Activated CD8-positive, alpha-beta memory T cell treated with anti-CD3 and anti-CD28 coated beads, Interleukin-2, amount 10 ng/mL, durations not matched to agents 7 days and 5 days (primary cell): ENCODE data around the gene WFDC13. TPM values are rescaled to one million over a fixed set of nuclear protein-coding genes. Genes with fewer than 3 reads are reported as not detected.
"Not testable (repeated sequence)": the region's sequence is repeated elsewhere in the genome, so short reads cannot be mapped to it uniquely, and the experiment has no call there.

Source experiments
- ATAC-seq: fragments of 150-1000 bp; cut with Tn5 transposase; one replicate; pipeline ENCODE4 v1.10.0; 2021; ENCODE audit warnings: moderate library complexity
- CTCF ChIA-PET: fragments of 350-600 bp; sonication (Branson Sonifier 250); formaldehyde crosslinking; loops from one replicate; lab custom pipeline; 2021; ENCODE audit warnings: antibody characterized with exemption; lab: Charles Lee
- DNase-seq: peaks from one replicate; pipeline ENCODE4 v3.0.0-alpha.2; 2020
- H3K27ac Mint-ChIP-seq: one replicate; pipeline ENCODE4 v1.8.0; 2021; ENCODE audit warnings: mild to moderate bottlenecking, mixed read lengths
- H3K27me3 Mint-ChIP-seq: one replicate; pipeline ENCODE4 v1.8.0; 2021; ENCODE audit warnings: mixed read lengths
- H3K36me3 Mint-ChIP-seq: one replicate; pipeline ENCODE4 v1.8.0; 2021; ENCODE audit warnings: mild to moderate bottlenecking, mixed read lengths
- H3K4me1 Mint-ChIP-seq: one replicate; pipeline ENCODE4 v1.8.0; 2021; ENCODE audit warnings: mixed read lengths
- H3K4me3 Mint-ChIP-seq: one replicate; pipeline ENCODE4 v1.8.0; 2021; ENCODE audit warnings: mild to moderate bottlenecking, moderate library complexity, mixed read lengths
- H3K9me3 Mint-ChIP-seq: one replicate; pipeline ENCODE4 v1.8.0; 2022; ENCODE audit warnings: low read depth, mixed read lengths
- total RNA-seq, 2 experiments: library from RNA; stranded (reverse); gene quantifications; one replicate each; pipeline ENCODE4 v1.2.3, GENCODE V29; 2021

The WFDC13 gene, protein sequence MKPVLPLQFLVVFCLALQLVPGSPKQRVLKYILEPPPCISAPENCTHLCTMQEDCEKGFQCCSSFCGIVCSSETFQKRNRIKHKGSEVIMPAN
- not detected for total RNA-seq

DNA sequence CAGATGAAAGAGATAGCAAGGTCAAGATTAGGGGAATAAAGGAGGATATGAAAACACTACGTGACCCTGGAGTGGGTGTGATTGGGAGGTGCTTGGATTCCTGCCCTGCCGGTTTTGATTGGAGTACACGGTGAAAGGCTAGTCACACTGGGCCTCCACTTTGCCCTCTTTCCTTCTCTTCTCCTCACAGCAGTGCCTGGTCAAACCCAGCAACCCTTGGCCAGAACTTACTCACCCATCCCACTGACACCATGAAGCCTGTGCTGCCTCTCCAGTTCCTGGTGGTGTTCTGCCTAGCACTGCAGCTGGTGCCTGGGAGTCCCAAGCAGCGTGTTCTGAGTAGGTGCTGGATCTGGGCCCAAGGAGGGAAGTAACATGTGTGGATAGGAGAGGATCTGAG is at the start of gene WFDC13:
Gene WFDC13, plus strand, starts transcription at position 166 of the 400 bp plus-strand sequence. Its CDS starts 86 bp downstream, at position 252.
- H3K4me1 Mint-ChIP-seq = no peaks in the 10 kb centered on the region
- H3K4me3 Mint-ChIP-seq = no peak within 1 kb of the TSS
- ATAC-seq (no peak), DNase-seq (no peak)
- CTCF ChIA-PET = no interaction called here
- no peaks in the 10 kb centered on the region for H3K36me3 Mint-ChIP-seq
- H3K27ac Mint-ChIP-seq = no peak within 1 kb of the TSS
- no peaks in the 10 kb centered on the region for H3K9me3 Mint-ChIP-seq
- peaks cover 23% of the 10 kb centered on the region for H3K27me3 Mint-ChIP-seq

DNA sequence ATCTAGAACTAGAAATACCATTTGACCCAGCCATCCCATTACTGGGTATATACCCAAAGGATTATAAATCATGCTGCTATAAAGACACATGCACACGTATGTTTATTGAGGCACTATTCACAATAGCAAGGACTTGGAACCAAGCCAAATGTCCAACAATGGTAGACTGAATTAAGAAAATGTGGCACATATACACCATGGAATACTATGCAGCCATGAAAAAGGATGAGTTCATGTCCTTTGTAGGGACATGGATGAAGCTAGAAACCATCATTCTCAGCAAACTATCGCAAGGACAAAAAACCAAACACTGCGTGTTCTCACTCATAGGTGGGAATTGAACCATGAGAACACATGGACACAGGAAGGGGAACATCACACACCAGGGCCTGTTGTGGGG is 44.8 kb upstream of the WFDC13 start:
- H3K27me3 Mint-ChIP-seq, H3K36me3 Mint-ChIP-seq, H3K9me3 Mint-ChIP-seq: not testable (repeated sequence)

DNA sequence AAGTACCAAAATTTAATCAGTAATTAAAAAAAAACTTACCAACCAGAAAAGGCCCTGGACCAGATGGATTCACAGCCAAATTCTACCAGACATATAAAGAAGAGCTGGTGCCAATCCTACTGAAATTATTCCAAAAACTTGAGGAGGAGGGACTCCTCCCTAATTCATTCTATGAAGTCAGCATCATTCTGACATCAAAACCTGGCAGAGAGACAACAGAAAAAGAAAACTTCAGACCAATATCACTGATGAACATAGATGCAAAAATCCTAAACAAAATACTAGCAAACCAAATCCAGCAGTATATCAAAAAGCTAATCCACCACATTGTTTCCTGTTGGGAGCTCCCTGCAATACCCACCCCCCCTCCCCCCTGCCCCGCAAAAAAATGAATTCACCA is 31.7 kb upstream of the WFDC13 start, which contains the start of gene WFDC11:
Gene WFDC11, minus strand, starts transcription at position 101 of the 400 bp plus-strand sequence. CDS start 19,639 bp downstream, outside the sequence.
- H3K36me3 Mint-ChIP-seq = no peaks in the 10 kb centered on the region
- H3K9me3 Mint-ChIP-seq = no peaks in the 10 kb centered on the region
- ATAC-seq (no peak), DNase-seq (no peak)
- H3K27ac Mint-ChIP-seq = no peak within 1 kb of the TSS
- peaks cover 32% of the 10 kb centered on the region for H3K27me3 Mint-ChIP-seq
- H3K4me1 Mint-ChIP-seq = no peaks in the 10 kb centered on the region
- H3K4me3 Mint-ChIP-seq = no peak within 1 kb of the TSS
- CTCF ChIA-PET = no interaction called here

More for the DNA sequence above, 44.8 kb upstream of the WFDC13 start:
- H3K4me3 Mint-ChIP-seq, CTCF ChIA-PET, ATAC-seq, DNase-seq, H3K4me1 Mint-ChIP-seq, H3K27ac Mint-ChIP-seq: not testable (repeated sequence)

DNA sequence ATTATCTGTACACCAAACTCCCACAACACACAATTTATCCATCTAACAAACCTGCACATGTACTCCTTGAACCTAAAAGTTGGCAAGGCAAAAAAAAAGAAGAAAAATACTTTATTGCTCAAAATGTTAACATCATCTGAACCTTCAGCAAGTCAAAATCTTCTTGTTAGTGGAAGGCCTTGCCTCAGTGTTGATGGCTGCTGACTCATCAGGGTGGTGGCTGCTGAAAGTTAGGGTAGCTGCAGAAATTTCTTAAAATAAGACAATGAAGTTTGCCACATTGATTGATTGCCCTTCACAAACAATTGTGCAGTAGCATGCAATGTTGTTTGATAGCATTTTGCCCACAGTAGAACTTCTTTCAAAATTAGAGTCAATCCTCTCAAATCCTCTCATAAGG is 29.1 kb upstream of the WFDC13 start:
- H3K9me3 Mint-ChIP-seq = no peaks in the 10 kb centered on the region
- H3K27ac Mint-ChIP-seq = no peak overlapping the region
- H3K4me1 Mint-ChIP-seq = no peaks in the 10 kb centered on the region
- peaks cover 44% of the 10 kb centered on the region for H3K27me3 Mint-ChIP-seq
- CTCF ChIA-PET = no interaction called here
- ATAC-seq = no peak
- no peak for DNase-seq
- H3K36me3 Mint-ChIP-seq = no peaks in the 10 kb centered on the region
- no peak overlapping the region for H3K4me3 Mint-ChIP-seq

DNA sequence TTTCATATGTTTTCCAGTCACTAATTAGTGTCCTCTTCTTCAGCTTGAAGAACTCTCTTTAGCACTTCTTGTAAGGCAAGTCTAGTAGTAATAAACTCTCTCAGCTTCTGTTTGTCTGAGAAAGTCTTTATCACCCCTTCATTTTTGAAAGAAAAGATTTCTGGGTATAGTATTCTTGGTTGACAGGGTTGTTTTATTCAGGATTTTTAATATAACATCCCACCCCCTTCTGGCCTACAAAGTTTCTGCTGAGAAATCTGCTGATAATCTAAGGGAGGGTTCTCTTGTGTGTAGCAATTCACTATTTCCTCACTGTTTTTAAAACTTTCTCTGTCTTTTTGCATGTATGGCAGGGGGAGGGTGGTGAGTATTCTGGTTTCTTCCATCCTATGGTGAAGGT is 22.2 kb upstream of the WFDC13 start:
- peaks cover 16% of the 10 kb centered on the region for H3K27me3 Mint-ChIP-seq
- H3K4me1 Mint-ChIP-seq = peaks cover 2% of the 10 kb centered on the region
- DNase-seq (no peak), ATAC-seq (no peak)
- no peaks in the 10 kb centered on the region for H3K36me3 Mint-ChIP-seq
- H3K27ac Mint-ChIP-seq = no peak overlapping the region
- CTCF ChIA-PET = no interaction called here
- H3K4me3 Mint-ChIP-seq = no peak overlapping the region
- H3K9me3 Mint-ChIP-seq = peaks cover 6% of the 10 kb centered on the region

DNA sequence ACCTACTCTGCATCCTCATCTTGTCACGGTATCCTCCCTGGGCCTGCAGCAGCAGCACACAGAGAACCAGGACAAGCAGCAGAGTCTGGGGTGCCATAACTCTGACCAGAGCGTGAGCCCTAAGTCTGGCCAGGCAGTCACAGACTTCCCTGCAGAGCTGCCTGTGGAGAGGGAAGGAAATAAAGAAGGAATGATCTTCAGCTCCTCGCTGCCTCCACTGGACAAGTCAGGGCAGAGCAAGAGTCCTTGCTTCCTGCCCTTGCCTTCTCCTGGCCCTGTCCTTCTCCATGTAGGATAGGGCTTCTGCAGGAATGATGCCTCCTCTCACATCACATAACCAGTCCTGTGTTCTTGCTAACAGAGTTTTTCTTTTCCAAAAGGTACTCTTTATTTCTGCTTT is 15.9 kb upstream of the WFDC13 start:
- ATAC-seq = no peak
- Mint-ChIP-seq H3K27me3 (peaks cover 2% of the 10 kb centered on the region), H3K27ac (no peak overlapping the region), H3K9me3 (no peaks in the 10 kb centered on the region), H3K36me3 (no peaks in the 10 kb centered on the region), H3K4me3 (no peak overlapping the region), H3K4me1 (peaks cover 2% of the 10 kb centered on the region)
- CTCF ChIA-PET = no interaction called here
- no peak for DNase-seq

DNA sequence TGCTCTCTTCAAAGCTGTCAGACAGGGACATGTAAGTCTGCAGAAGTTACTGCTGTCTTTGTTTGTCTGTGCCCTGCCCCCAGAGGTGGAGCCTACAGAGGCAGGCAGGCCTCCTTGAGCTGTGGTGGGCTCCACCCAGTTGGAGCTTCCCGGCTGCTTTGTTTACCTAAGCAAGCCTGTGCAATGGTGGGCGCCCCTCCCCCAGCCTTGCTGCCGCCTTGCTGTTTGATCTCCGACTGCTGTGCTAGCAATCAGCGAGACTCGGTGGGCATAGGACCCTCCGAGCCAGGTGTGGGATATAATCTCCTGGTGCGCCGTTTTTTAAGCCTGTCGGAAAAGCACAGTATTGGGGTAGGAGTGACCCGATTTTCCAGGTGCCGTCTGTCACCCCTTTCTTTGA is 8.5 kb upstream of the WFDC13 start:
- CTCF ChIA-PET, H3K27ac Mint-ChIP-seq, ATAC-seq, DNase-seq, H3K36me3 Mint-ChIP-seq, H3K9me3 Mint-ChIP-seq, H3K4me3 Mint-ChIP-seq, H3K4me1 Mint-ChIP-seq: not testable (repeated sequence)
- H3K27me3 Mint-ChIP-seq = peaks cover 21% of the 10 kb centered on the region

DNA sequence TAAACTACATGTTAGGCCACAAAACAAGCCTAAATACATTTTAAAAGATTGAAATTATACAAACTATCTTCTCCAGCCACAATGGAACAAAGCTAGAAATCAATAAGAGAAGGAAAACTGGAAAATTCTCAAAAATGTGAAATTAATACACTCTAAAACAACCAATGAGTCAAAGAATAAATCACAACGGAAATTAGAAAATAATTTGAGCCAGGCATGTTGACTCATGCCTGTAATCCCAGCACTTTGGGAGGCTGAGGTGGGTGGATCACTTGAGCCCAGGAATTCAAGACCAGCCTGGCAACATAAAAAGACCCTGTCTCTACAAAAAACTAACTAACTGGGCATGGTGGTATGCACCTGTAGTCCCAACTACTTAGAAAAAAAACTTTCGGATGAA is 6.3 kb upstream of the WFDC13 start:
- Mint-ChIP-seq H3K27ac (no peak overlapping the region), H3K9me3 (no peaks in the 10 kb centered on the region), H3K4me3 (no peak overlapping the region), H3K27me3 (peaks cover 23% of the 10 kb centered on the region), H3K36me3 (no peaks in the 10 kb centered on the region), H3K4me1 (no peaks in the 10 kb centered on the region)
- ATAC-seq = no peak
- CTCF ChIA-PET = no interaction called here
- no peak for DNase-seq

DNA sequence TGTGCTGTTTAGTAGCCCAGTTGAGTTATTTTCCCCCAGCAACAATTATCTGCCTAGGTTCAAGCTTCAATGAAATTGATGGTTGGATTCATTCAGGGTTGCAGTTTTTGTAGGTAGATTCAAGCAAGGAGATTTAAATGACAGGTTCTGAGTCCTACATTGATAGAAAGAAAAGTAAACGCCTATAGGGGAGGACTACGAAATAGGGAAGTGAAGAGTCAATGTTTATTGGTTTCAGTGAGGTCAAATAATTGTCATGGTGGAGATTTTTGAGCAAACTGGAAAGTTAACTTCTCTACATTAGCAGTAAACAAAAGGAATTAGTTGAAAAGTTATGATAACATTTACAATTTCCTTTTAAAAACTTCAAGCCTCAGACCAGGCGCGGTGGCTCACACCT is 734 bp upstream of the WFDC13 start:
- DNase-seq = no peak

DNA sequence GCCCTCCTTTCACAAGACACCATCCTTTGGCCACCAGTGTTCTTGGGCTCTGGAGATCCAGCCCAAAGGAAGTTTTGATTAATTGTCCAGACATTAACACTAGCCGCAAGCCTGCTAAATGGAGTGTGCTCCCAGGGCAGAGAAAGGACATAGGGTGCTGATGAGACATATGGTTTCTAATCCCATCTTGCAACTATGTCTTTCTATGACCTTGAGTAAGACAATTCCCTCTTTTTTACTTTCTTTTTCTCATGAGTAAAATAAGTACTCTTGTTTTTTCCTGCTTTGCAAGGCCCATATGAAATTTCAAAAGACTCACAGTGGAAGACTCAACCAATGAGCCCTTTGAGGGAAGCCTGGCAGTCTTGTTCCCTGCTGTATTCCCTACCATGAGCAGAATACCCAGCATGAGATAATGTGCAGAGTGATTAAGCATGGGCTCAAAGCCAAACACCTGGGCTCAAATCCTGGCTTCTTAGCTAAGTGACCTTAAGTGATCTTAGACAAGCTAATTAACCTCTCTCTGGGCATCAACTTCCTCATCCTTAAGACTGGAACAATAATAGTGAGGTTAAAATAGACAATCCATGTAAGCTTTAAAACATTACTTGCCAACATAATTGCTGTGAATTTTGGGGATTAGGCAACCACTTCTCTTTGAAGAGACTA is 3.3 kb downstream of the WFDC13 start, which contains the start of gene WFDC10B:
Gene WFDC10B, minus strand, starts transcription at position 51 of the 669 bp plus-strand sequence. CDS start 19,027 bp downstream, outside the sequence.
- Mint-ChIP-seq H3K4me3 (no peak within 1 kb of the TSS), H3K27ac (no peak within 1 kb of the TSS), H3K9me3 (no peaks in the 10 kb centered on the region), H3K36me3 (no peaks in the 10 kb centered on the region), H3K4me1 (no peaks in the 10 kb centered on the region), H3K27me3 (peaks cover 30% of the 10 kb centered on the region)
- ATAC-seq (no peak), DNase-seq (no peak)
- CTCF ChIA-PET = no interaction called here

More for the DNA sequence above, 734 bp upstream of the WFDC13 start:
- no peak for ATAC-seq
- H3K4me1 Mint-ChIP-seq = no peaks in the 10 kb centered on the region
- CTCF ChIA-PET = no interaction called here
- H3K4me3 Mint-ChIP-seq = no peak overlapping the region
- no peak overlapping the region for H3K27ac Mint-ChIP-seq
- no peaks in the 10 kb centered on the region for H3K36me3 Mint-ChIP-seq
- no peaks in the 10 kb centered on the region for H3K9me3 Mint-ChIP-seq
- H3K27me3 Mint-ChIP-seq = peaks cover 30% of the 10 kb centered on the region

DNA sequence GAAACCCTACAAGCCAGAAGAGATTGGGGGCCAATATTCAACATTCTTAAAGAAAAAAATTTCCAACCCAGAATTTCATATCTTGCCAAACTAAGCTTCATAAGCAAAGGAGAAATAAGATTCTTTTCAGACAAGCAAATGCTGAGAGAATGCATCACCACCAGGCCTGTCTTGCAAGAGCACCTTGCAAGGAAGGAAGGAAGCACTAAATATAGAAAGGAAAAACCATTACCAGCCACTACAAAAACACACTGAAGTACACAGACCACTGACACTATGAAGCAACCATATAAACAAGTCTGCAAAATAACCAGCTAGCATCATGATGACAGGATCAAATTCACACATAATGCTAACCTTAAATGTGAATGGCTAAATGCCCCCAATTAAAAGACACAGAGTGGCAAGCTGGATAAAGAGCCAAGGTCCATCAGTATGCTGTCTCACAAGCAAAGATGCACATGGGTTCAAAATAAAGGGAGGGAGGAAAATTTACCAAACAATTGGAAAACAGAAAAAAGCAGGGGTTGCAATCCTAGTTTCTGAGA is 14.4 kb downstream of the WFDC13 start:
- CTCF ChIA-PET, H3K27ac Mint-ChIP-seq, H3K4me3 Mint-ChIP-seq, H3K36me3 Mint-ChIP-seq, H3K9me3 Mint-ChIP-seq, DNase-seq, ATAC-seq: not testable (repeated sequence)
- Mint-ChIP-seq H3K27me3 (peaks cover 45% of the 10 kb centered on the region), H3K4me1 (peaks cover 17% of the 10 kb centered on the region)

DNA sequence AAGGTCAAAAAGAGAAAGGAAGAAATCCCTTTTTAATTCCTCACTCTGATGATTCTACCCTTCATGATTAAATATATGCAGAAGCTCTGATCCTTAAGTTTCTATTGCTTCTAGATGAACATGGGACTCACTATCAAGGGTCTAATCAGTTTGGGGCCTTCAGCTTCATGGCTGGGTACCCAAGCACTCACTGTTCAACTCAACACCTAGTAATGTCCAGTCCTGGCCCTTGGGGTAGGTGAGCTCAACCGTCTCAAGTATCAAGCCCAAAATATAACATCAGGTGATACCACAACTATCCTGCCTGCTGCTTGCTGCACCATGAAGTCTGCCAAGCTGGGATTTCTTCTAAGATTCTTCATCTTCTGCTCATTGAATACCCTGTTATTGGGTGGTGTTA is 20.2 kb downstream of the WFDC13 start, which contains the start of gene SPINT4:
Gene SPINT4, plus strand, starts transcription at position 301 of the 400 bp plus-strand sequence. Its CDS starts 21 bp downstream, at position 322.
- Mint-ChIP-seq H3K27ac (no peak within 1 kb of the TSS), H3K36me3 (peaks cover 2% of the 10 kb centered on the region), H3K9me3 (peaks cover 3% of the 10 kb centered on the region), H3K4me3 (no peak within 1 kb of the TSS), H3K4me1 (peaks cover 3% of the 10 kb centered on the region), H3K27me3 (peaks cover 75% of the 10 kb centered on the region)
- ATAC-seq = no peak
- no peak for DNase-seq
- CTCF ChIA-PET = no interaction called here

DNA sequence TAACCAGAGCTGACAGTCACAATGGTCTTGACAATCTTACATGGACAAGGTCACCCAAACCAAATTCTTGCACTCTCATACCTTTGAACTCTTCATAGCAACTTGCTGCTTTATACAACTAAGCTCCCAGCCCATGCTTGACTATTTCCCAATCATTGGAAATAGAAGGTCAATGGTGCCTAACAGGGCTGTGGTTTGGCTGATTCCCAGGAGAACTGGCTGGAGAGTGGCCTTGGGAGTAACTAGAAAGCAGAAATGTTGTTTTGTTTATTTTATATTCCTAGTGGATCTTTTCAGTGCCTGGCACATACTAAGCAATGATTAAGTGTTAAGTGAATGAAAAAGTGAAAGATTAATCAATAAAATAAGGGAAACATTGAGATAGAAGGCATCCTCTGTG is 23.3 kb downstream of the WFDC13 start:
- DNase-seq (no peak), ATAC-seq (no peak)
- H3K4me1 Mint-ChIP-seq = peaks cover 5% of the 10 kb centered on the region
- no peak overlapping the region for H3K27ac Mint-ChIP-seq
- no peaks in the 10 kb centered on the region for H3K36me3 Mint-ChIP-seq
- H3K9me3 Mint-ChIP-seq = no peaks in the 10 kb centered on the region
- H3K4me3 Mint-ChIP-seq = no peak overlapping the region
- peaks cover 62% of the 10 kb centered on the region for H3K27me3 Mint-ChIP-seq
- CTCF ChIA-PET = interaction anchor here (1.7 kb wide), 1 partner anchor 46 kb away, joined by 5 read pairs; no protein-coding TSS in a partner anchor

DNA sequence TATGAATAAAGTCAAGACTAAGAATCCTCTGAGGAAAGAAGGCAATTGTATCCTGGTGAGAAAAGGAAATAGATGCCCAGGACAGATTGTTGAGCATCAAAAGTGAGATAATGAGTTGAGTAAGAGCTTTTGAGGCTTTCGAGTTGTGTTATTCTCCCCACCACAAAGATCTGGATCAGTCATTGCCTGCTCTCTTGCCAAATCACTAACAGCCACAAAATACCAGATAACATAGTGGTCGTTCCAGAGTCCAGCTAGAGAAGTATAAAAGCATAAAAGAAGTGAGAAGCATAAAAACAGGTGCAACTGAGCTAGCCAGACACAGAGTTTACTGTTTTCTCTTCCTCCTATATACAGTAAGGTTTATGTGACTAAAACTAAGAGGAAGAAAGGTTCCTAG is 25.2 kb downstream of the WFDC13 start:
- CTCF ChIA-PET = interaction anchor here (0.9 kb wide), 1 partner anchor 1117 kb away, joined by 3 read pairs; no protein-coding TSS in a partner anchor
- H3K4me1 Mint-ChIP-seq = peaks cover 5% of the 10 kb centered on the region
- H3K36me3 Mint-ChIP-seq = peaks cover 6% of the 10 kb centered on the region
- peaks cover 61% of the 10 kb centered on the region for H3K27me3 Mint-ChIP-seq
- no peak overlapping the region for H3K4me3 Mint-ChIP-seq
- ATAC-seq = no peak
- H3K27ac Mint-ChIP-seq = no peak overlapping the region
- peaks cover 5% of the 10 kb centered on the region for H3K9me3 Mint-ChIP-seq
- no peak for DNase-seq
